GM19452 (cell line): ENCODE measurements around the gene NDUFS3.
"Not testable (repeated sequence)": the region's sequence is repeated elsewhere in the genome, so short reads cannot be mapped to it uniquely, and the experiment has no call there.

ENCODE experiments used
- ATAC-seq: cut with Tn5 transposase; IDR thresholded peaks from one replicate; pipeline ENCODE4 v1.9.1; 2021; ENCODE audit not compliant: unreplicated experiment

Gene NDUFS3

GRCh38 chr11:47558695-47559094 is 20.2 kb upstream of the NDUFS3 start:
- no peak for ATAC-seq

- ATAC-seq: no peak
Observed at GRCh38 chr11:47560426-47560825, 18.4 kb upstream of the NDUFS3 start.

- not testable (repeated sequence) for ATAC-seq
Observed at GRCh38 chr11:47562393-47562792, 16.5 kb upstream of the NDUFS3 start.

GRCh38 chr11:47564366-47564765 is 14.5 kb upstream of the NDUFS3 start:
- ATAC-seq: not testable (repeated sequence)

- ATAC-seq: no peak
Observed at GRCh38 chr11:47564933-47565339, 13.9 kb upstream of the NDUFS3 start.

- peak; percentile 83 for ATAC-seq
Observed at GRCh38 chr11:47565340-47566148, 13.3 kb upstream of the NDUFS3 start, which contains the start of gene PTPMT1. Gene PTPMT1 (plus strand): TSS chr11:47565599. CDS start chr11:47565623, 24 bp downstream.

- ATAC-seq: no peak
Observed at GRCh38 chr11:47566149-47566698, 12.7 kb upstream of the NDUFS3 start.

- no peak for ATAC-seq
Observed at GRCh38 chr11:47569646-47570045, 9.2 kb upstream of the NDUFS3 start.

- ATAC-seq: no peak
Observed at GRCh38 chr11:47570651-47571356, 8.1 kb upstream of the NDUFS3 start.

- ATAC-seq: no peak
Observed at GRCh38 chr11:47571357-47571729, 7.5 kb upstream of the NDUFS3 start.

- no peak for ATAC-seq
Observed at GRCh38 chr11:47571895-47572294, 7.0 kb upstream of the NDUFS3 start.

GRCh38 chr11:47572715-47573255 is 6.1 kb upstream of the NDUFS3 start:
- ATAC-seq: no peak

GRCh38 chr11:47573321-47573720 is 5.6 kb upstream of the NDUFS3 start:
- no peak for ATAC-seq

- no peak for ATAC-seq
Observed at GRCh38 chr11:47577460-47578041, 1.3 kb upstream of the NDUFS3 start.

- ATAC-seq: no peak
Observed at GRCh38 chr11:47583844-47584243, 5.0 kb downstream of the NDUFS3 start.

- ATAC-seq: no peak
Observed at GRCh38 chr11:47586098-47586855, 7.4 kb downstream of the NDUFS3 start, which contains the start of gene FAM180B. Gene FAM180B (plus strand): TSS chr11:47586678. CDS start chr11:47586769, 91 bp downstream.

GRCh38 chr11:47587039-47587716 is 8.3 kb downstream of the NDUFS3 start:
- no peak for ATAC-seq

GRCh38 chr11:47587723-47588326 is 9.0 kb downstream of the NDUFS3 start:
- no peak for ATAC-seq

GRCh38 chr11:47589118-47589517 is 10.2 kb downstream of the NDUFS3 start:
- ATAC-seq: no peak
